ENCODE data around the gene ARID5B. TPM values are rescaled to one million over a fixed set of nuclear protein-coding genes. Genes with fewer than 3 reads are reported as not detected.

ARID5B gene
- total and polyA plus RNA-seq, 2 of the 4 experiments (the other 2 are of a cell fraction) = 41.0 to 125 TPM

DNA sequence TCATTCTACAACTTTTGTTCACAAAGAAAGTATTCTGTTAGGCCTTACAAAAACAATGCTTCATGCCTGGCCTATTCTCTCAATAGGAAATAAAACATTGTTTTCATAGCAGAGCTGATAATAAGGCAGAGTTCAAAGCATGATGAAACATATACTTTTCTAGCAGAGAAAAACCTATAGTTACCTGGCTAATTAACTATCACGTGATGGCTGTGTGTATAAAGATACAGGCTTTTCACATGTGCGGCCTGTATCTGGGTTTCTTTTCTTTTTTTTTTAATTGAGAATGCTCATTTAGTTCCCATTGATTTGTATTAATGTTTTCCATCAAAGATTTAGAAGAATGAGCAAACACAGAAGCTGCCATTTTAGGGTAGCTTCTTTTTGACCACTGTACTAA lies 51.7 kb downstream of the ARID5B start:
- Histone ChIP-seq H3K18ac (ENCODE audit: low read depth, low read length) (no peak overlapping the region), H3K23ac (ENCODE audit: low read depth, low read length) (no peak overlapping the region), H3K4ac (ENCODE audit: low read depth, low read length) (no peak overlapping the region), H3K4me1 (ENCODE audit: control insufficient read depth, insufficient read depth, low read length) (no peaks in the 10 kb centered on the region; the same call in 1 of the 2 replicates), H3K56ac (ENCODE audit: extremely low read depth, insufficient read depth, low read length) (no peak overlapping the region), H4K5ac (ENCODE audit: low read depth, low read length) (no peak overlapping the region), H3K9me3 (ENCODE audit: control insufficient read depth, insufficient read depth, low read length) (no peaks in the 10 kb centered on the region), H3K4me2 (ENCODE audit: low read depth, low read length) (no peak overlapping the region), H4K91ac (ENCODE audit: insufficient read depth, low read depth, low read length) (no peak overlapping the region), H3K79me1 (ENCODE audit: low read depth in 1 of 2, low read length in 2 of 2) (peaks cover 35 to 69% of the 10 kb centered on the region in 2 experiments), H2BK5ac (ENCODE audit: low read depth, low read length, poor library complexity, severe bottlenecking) (no peak overlapping the region), H3K36me3 (ENCODE audit: control insufficient read depth, insufficient read depth, low read length) (peaks cover 45% of the 10 kb centered on the region), H2BK15ac (ENCODE audit: low read depth, low read length) (no peak overlapping the region), H3K9me1 (ENCODE audit: insufficient read depth, low read length) (peaks cover 7% of the 10 kb centered on the region; the same call in 1 of the 2 replicates), H3K27ac (ENCODE audit: insufficient read depth, low read length) (no peak overlapping the region), H3K4me3 (ENCODE audit: insufficient read depth, low read depth, low read length) (no peak overlapping the region), H2AK5ac (ENCODE audit: low read depth, low read length) (no peak overlapping the region), H3K9ac (ENCODE audit: low read depth, low read length) (no peak overlapping the region), H3K27me3 (ENCODE audit: control insufficient read depth, insufficient read depth, low read length) (no peaks in the 10 kb centered on the region), H2BK120ac (ENCODE audit: low read depth, low read length) (no peak overlapping the region), H2AK9ac (replicated peaks; ENCODE audit: low read depth, low read length, poor library complexity) (no peak overlapping the region), H4K8ac (ENCODE audit: low read depth in 2 of 2, low read length in 2 of 2) (no peak overlapping the region), H3K14ac (replicated peaks; ENCODE audit: low read depth, low read length) (no peak overlapping the region), H2AFZ (replicated peaks; ENCODE audit: low read length, poor library complexity) (no peak overlapping the region), H2BK20ac (ENCODE audit: low read depth, low read length) (no peak overlapping the region), H4K20me1 (ENCODE audit: insufficient read depth, low read length) (peaks cover 8% of the 10 kb centered on the region; the same call in 1 of the 2 replicates)
- POLR2A ChIA-PET (ENCODE audit: unreplicated experiment) = no interaction called here
- intact Hi-C loops (cut with micrococcal nuclease) = no loop called here
- ATAC-seq (ENCODE audit: low read depth) = no peak
- CTCF ChIA-PET = no interaction called here
- in situ Hi-C loops (cut with MboI; ENCODE audit: low sequenced_read_pairs) = no loop called here
- dilution Hi-C loops (cut with HindIII; ENCODE audit: low sequenced_read_pairs, unreplicated experiment) = no loop called here
- no CpG with 5 or more reads among the region's 2 CpGs for WGBS, 2 experiments (ENCODE audit: extremely low coverage in 2 of 2, insufficient read length in 1 of 2)
- DNase-seq = no peak
- TF ChIP-seq CHD1 (IDR thresholded peaks at IDR 0.05; ENCODE audit: low read depth, low read length) (no peak), POLR2A (IDR thresholded peaks at IDR 0.05; ENCODE audit: low read depth, low read length) (no peak), MAFK (IDR thresholded peaks at IDR 0.05; ENCODE audit: low read depth, low read length) (no peak), BHLHE40 (IDR thresholded peaks at IDR 0.05; ENCODE audit: low read depth, low read length) (no peak)
- no TSS peak for BruUV-seq (replicated peaks)
